Eye (tissue), 1 donor: ENCODE results near the gene IMMT.
A peak's percentile ranks its signal among the peaks of the same experiment; 100 is the strongest.
"Not testable (repeated sequence)": the region's sequence is repeated elsewhere in the genome, so short reads cannot be mapped to it uniquely, and the experiment has no call there.

Experiments used
- DNase-seq: peaks from one replicate; pipeline ENCODE4 v3.0.0-alpha.2; 2015

Gene IMMT

GRCh38 chr2:86195055-86195807 lies at the start of gene IMMT:
TSS of gene IMMT (minus strand) at chr2:86195462. CDS start at chr2:86195382, 80 bp downstream.
- peak; percentile 98 for DNase-seq

- not testable (repeated sequence) for DNase-seq
Observed at GRCh38 chr2:86244781-86245180, 49.5 kb upstream of the IMMT start.

DNA sequence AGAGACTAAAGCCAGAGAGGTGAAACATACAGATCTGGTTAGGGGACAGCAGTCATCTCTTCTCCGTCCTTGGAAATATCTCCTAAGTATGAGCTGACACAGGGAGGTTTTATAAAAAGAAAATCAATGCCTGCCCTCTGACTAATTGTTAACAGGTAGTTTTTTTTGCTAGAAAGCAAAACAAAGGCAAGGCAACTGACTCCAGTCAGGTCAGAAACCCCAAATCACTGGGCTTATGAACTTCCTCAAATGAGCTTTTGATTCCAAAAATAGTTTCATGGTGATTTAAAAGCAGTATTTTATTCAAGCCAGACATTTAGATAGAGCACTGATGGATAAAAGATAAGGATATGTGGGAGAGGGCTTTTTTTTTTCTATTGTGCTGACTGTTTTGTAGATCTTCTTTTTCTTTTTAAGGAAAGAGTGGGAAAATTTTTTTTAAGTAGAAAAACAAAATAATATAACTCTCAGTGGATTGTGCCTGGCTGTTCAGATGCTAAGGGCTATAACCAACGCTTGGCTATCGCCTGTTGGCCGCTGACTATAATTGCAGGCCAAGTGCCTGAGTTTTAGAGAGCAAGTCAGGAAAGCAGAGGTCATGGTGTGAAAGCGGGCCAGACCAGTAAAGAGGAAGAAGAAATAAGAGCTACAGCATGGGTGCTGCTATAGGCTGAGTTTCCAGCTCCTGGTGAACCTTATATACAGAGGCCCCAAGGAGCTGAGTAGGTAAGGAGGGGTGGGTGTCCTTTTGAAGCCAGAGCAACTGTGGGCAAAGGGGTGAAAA lies 48.9 kb upstream of the IMMT start:
- DNase-seq: no peak

- DNase-seq: no peak
Observed at GRCh38 chr2:86243272-86243671, 48.0 kb upstream of the IMMT start.

DNA sequence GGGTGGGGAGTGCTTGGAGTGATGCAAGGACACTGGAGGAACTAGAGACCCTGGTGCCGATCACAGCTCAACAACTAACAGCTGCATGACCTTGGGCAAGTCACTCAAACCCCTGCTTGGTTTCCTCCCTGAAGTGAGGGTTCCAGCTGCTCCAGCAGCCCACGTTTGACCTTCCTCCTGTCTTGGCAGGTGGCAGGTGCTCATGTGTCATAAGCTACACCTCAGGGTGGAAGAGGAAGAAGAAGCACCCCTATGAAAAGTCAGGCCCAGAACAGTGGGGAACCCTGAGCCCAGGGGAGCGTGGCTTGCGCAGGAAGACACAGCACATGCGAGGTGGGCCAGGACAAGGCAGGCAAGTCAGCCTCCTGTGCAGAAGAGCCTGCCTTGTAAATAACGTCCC lies 46.3 kb upstream of the IMMT start:
- no peak for DNase-seq

DNA sequence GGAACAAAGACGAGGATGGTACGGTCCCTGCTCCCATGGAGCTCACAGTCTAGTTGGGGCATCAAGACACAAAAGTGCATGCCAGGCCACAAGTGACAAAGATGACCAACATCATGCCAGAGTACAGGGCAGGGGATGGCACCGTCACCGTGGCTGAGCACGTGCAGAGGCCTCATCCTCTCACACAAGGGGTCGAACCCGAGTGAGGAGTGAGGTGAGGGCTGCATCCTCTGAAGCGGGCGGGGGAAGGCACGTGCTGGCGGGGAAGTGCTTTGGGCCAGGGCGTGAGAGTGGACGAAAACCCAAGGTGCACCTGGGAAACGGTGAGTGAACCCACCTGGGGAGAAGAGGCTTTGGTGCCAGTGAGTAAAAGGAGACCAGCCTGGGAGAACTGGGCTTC lies 45.0 kb upstream of the IMMT start:
- DNase-seq: no peak

GRCh38 chr2:86239745-86240144 lies 44.5 kb upstream of the IMMT start:
- no peak for DNase-seq

DNA sequence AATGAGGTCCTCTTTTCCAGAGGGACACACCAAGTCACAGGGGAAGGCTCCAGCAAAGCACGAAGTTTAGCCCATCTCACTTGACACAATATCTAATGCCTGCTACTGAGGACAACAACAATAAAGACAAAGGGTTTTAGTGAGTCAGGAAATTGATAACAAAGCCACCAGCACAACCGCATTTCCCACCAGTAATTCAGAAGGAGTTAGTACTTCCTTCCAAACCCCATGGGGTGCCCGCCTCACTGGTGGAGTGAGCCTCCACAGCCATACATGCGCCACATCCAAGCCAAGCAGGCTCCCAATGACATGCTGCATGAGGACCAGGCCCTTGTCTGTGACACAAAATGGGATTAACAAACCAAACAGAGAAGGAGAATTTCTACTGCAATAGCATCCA lies 44.1 kb upstream of the IMMT start:
- DNase-seq: no peak

DNA sequence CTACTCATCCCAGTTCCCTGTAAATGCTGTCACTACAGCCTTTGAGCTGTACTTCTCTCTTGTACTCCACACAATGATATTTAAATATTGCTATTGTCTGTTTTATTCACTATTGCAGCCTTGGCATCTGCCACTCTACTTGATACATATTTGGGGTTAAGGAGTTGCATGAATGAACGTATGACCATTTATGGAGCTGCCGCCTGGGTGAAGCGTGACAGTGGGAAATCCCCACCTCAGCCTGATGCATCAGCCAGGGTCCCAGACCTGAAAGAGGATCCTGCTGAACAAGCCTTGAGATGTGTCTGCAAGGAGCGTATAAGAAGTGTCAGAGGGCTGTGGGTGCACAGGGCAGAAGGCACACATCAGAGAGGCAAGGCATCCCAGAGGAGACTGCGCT lies 43.1 kb upstream of the IMMT start:
- DNase-seq: no peak

- DNase-seq: no peak
Observed at GRCh38 chr2:86237172-86237571, 41.9 kb upstream of the IMMT start.

- peak; percentile 29 for DNase-seq
Observed at GRCh38 chr2:86235196-86235980, 40.1 kb upstream of the IMMT start.

- DNase-seq: no peak
Observed at GRCh38 chr2:86234563-86235131, 39.4 kb upstream of the IMMT start.

GRCh38 chr2:86233436-86233835 lies 38.2 kb upstream of the IMMT start:
- peak; percentile 64 for DNase-seq

DNA sequence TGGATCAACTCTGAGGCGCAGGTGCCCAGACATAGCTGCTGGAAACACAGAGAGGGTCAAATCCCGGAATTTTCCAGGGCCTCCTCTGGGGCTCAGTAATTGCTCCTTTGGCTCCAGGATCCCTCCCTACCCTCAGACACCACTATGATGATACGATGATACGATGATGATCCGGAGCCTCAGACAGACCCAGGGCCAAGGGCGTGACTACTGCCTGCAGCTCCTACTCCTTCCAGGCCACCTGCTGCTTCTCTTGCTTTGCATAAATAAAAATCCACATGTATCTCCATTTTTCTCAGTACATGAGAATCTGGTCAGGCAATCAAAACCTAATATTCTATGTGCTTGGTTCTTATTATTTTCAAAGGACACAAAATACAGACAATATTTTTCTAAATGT lies 37.6 kb upstream of the IMMT start:
- no peak for DNase-seq

DNA sequence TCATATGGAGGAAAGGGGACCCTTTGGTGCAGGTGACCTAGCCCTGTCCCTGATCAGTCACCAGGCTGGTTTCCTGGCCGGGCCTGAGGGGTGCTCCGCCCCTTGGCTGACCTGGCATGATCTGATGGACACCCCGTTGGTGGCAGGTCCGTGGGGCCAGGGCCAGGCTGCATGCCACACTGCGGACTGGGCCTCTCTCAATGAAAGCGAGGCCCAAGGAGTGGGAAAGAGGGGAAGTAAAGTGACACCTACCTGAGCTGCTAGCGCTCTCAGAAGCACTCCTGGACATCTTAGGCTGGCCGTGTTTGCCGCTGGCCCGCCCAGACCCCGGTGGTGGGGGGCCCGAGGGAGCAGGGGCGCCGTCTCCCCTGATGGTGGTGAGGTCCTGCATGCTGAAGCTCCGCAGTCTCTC lies 37.1 kb upstream of the IMMT start:
- DNase-seq: no peak

- no peak for DNase-seq
Observed at GRCh38 chr2:86231680-86232372, 36.6 kb upstream of the IMMT start.

DNA sequence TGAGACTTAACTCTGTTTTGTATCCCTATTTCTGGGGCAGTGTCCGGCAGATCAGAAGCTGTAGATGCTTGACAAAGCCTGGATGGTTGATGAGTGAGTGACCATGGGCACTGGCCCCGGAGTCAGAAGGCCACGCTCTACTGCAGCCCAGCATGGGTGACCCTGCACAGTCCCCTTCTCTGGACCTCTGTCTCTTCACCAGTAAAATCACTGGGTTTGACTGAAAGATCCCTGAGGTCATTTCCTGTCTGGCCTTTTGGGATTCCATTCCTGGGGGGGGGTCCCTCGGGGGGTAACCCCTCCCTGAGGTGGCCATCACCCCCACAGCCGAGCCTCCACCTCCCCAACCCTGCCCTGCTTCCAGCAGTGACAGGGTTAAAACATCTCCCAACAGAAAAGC lies 35.7 kb upstream of the IMMT start:
- DNase-seq: no peak

- DNase-seq: no peak
Observed at GRCh38 chr2:86229221-86229620, 34.0 kb upstream of the IMMT start.

- not testable (repeated sequence) for DNase-seq
Observed at GRCh38 chr2:86228574-86228973, 33.3 kb upstream of the IMMT start.

GRCh38 chr2:86227685-86228084 lies 32.4 kb upstream of the IMMT start:
- DNase-seq: no peak

- DNase-seq: no peak
Observed at GRCh38 chr2:86226636-86227520, 31.6 kb upstream of the IMMT start.
